Activated CD8-positive, alpha-beta memory T cell treated with anti-CD3 and anti-CD28 coated beads for 24 hours (primary cell): ENCODE results near the gene SELP.
"Not testable (repeated sequence)": the region's sequence is repeated elsewhere in the genome, so short reads cannot be mapped to it uniquely, and the experiment has no call there.

ENCODE experiments used
- DNase-seq: peaks from one replicate; pipeline ENCODE4 v3.0.0-alpha.2; 2020

SELP gene

DNA sequence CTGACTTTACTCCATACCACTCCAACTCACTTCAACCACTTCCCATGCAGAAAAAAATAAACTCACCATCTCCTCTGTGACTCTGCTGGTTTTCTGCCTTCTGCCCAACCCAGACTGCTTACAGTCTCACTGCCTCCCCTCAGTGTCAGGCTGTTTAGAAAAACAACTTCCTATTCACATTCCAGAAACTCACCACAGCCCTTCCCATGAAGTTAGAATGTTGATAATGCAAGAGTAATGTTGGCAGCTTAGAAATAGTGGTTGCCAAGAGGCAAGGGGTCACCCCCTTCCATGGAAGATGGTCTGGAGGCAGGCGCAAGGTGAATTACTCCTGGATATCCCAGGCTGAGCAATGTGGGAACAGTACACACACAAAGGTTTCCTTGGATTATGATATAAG is at the start of gene SELP:
Gene SELP (minus strand): TSS at position 119 of the 400 bp plus-strand sequence. CDS start 50 bp downstream, at position 69.
- no peak for DNase-seq

DNA sequence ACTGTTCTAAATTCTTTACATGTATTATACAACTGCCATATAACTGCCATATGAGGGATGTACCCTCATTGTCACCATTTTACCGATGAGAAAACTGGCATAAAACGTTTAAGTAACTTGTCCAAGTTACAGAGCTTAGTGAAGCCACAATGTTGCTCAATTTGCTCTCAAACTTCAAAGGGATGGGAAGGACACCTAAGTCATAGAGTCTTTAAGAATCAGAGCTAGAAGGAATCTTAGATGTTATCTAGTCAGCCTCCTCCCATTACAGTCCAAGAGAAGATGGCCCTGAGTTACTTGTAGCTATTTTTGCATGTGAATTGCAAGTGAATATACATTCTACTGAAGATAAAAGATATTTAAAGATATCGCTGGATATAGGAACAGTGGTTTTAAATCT is 49.8 kb upstream of the SELP start:
- DNase-seq = no peak

DNA sequence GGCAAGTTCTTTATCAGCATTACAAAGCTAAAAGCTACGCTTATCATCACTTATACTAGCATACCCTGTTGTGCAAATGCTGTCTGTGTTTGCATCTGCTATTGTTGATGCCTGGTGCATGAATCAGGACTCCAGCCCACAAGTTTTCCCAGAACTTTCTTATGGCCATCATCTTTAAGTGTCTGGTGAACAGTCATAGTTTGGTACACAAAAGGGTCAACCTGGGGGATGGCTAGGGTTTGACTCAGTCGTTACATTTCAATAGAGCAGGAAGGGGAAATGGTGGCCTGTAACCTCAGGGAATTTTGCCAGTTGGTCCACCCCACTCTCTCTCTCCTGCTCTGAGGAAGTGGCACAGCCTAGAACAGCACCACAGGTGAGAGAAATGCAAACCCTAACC is 46.1 kb upstream of the SELP start:
- no peak for DNase-seq

DNA sequence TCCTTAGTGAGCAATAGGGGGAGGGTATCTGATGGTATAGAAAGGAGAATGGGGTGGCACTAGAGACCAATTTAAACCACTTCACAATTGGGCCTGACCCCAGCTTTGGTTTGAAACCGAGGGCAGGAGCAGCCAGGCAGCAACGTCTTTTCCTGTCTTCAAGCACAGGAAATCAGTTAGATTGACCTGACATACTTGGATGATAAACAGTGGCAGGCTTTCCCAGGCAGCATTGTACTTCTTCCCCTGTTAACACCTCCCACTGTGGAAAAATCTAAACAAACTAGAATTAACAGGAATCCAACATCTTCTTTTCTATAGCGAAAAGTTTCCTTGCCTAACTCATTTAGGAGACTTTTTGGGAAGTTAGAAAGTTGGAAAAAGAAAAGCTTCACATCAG is 40.9 kb upstream of the SELP start:
- DNase-seq = no peak

DNA sequence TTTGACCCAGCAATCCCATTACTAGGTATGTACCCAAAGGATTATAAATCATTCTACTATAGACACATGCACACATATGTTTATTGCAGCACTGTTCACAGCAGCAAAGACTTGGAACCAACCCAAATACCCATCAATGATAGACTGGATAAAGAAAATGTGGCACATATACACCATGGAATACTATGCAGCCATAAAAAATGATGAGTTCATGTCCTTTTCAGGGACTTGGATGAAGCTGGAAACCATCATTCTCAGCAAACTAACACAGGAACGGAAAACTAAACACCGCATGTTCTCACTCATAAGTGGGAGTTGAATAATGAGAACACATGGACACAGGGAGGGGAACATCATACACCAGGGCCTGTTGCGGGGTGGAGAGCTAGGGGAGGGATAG is 40.3 kb upstream of the SELP start:
- not testable (repeated sequence) for DNase-seq

DNA sequence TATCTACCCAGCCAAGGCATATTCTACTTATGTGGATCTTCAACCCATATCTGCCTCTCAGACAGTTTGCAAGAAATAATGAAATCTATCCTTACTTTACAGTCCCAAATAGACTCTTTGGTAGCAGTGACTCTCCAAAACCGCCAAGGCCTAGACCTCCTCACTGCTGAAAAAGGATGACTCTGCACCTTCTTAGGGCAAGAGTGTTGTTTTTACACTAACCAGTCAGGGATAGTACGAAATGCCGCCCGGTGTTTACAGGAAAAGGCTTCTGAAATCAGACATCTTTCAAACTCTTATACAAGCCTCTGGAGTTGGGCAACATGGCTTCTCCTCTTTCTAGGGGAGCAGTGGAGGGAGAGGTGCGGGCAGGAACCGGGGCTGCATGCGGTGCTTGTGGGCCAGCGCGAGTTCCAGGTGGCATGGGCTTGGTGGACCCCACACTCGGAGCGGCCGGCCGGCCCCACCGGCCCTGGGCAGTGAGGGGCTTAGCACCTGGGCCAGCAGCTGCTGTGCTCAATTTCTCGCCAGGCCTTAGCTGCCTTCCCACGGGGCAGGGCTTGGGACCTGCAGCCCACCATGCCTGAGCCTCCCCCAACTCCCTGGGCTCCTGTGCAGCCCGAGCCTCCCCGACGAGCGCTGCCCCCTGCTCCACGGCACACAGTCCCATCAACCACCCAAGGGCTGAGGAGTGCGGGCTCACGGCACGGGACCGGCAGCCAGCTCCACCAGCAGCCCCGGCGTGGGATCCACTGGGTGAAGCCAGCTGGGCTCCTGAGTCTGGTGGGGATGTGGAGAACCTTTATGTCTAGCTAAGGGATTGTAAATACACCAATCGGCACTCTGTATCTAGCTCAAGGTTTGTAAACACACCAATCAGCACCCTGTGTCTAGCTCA is 38.0 kb upstream of the SELP start:
- not testable (repeated sequence) for DNase-seq

DNA sequence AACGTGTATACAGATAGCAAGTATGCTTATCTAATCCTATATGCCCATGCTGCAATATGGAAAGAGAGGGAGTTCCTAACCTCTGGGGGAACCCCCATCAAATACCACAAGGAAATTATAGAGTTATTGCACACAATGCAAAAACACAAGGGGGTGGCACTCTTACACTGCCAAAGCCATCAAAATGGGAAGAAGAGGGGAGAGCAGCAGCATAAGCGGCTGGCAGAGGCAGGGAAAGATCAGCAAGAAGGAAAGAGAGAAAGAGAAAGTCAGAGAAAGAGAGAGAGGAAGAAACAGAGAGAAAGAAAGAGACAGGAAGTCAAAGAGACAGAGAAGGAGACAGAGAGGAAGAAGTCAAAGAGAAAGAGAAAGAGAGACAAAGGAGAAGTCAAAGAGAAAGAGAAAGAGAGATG is 37.3 kb upstream of the SELP start:
- not testable (repeated sequence) for DNase-seq

DNA sequence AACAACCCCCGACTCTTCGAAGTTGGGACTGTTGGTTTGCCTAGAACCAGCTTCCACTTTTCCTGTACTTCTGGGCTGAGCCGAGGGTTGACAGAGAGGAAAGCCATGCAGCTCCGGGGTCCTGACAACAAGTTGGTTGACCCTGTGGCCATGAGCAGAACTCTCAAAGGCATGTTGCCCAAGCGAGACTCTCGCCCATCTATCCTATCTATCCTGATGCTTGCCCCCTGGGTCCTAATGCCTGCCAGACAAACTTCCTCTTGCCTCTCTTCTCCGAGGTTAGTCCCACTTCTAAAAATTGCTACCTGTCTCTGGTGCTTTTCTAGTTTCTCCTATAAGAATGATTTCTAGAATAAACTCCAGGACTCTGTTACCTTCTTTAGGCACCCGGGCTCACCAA is 32.8 kb upstream of the SELP start:
- DNase-seq = not testable (repeated sequence)

DNA sequence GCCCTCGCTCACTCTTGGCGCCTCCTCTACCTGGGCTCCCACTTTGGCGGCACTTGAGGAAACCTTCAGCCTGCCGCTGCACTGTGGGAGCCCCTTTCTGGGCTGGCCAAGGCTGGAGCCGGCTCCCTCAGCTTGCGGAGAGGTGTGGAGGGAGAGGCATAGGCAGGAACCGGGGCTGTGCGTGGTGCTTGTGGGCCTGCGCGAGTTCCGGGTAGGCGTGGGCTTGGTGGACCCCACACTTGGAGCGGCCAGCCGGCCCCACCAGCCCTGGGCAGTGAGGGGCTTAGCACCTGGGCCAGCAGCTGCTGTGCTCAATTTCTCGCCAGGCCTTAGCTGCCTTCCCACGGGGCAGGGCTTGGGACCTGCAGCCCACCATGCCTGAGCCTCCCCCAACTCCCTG is 31.1 kb upstream of the SELP start:
- DNase-seq = not testable (repeated sequence)

DNA sequence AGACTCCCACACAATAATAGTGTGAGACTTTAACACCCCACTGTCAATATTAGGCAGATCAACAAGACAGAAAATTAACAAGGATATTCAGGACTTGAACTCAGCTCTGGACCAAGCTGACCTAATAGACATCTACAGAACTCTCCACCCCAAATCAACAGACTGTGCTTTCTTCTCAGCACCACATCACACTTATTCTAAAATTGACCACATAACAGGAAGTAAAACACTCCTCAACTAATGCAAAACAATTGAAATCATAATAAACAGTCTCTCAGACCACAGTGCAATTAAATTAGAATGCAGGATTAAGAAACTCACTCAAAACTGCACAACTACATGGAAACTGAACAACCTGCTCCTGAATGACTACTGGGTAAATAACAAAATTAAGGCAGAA is 28.9 kb upstream of the SELP start:
- DNase-seq = not testable (repeated sequence)

DNA sequence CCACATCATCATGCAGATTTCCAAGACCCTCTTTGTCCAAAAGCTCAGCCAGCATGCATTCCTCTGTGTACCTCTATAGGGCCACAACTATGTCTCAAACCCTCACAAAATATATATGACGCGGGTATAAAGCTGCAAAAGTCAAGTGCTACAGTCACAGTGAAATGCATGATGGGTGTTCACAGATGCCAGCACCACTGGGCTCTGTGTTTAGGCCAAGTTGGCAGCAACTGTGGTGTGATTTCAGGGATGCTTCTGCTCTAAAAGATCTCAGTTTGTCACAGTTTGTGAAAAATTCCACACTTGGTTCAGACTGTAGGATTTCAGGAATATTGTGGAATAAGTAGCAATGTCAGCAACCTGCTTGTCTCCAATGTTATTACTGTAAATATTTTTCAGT is 23.9 kb upstream of the SELP start:
- DNase-seq = no peak

DNA sequence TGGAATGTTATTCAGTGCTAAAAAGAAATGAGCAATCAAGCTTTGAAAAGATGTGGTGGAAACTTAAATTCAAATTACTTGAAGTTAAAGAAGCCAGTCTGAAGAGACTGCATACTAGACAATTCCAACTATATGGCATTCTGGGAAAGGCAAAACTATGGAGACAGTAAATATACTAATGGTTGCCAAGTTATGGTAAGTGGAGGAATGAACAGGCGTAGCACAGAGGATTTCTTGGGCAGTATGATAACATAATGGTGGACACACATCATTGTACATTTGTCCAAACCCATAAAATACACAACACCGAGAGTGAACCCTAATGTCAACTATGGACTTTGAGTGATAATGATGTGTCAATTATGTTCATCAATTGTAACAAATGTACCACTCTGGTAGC is 21.1 kb upstream of the SELP start:
- DNase-seq = no peak

DNA sequence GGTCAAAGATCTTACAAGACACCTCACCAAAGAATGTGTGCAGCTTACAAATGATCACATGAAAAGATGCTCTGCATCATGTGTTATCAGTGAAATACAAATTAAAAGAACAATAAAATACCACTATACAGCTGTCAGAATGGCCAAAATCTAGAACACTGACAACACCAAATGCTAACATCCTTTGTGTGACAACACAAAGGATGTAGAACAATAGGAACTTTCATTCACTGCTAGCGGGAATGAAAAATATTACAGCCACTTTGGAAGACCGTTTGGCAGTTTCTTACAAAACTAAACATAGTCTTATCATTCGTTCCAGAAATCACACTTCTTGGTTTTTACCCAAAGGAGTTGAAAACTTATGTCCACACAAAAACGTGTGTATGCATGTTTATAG is 20.6 kb upstream of the SELP start:
- no peak for DNase-seq

DNA sequence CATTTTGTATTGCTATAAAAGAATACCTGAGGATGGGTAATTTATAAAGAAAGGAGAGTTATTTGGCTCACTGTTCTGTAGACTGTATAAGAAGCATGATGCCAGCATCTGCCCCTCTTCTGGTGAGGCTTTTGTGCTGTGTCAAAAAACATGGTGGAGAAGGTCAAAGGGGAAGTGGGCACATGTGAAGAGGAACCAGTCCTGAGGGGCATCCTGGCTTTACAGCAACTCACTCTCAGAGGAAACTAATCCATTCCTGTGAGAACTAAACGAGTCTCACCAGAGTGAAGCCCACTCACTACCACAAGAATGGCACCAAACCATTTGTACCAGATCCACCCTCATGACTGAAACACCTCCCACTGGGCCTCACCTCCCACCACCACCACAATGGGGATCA is 18.8 kb upstream of the SELP start:
- no peak for DNase-seq

DNA sequence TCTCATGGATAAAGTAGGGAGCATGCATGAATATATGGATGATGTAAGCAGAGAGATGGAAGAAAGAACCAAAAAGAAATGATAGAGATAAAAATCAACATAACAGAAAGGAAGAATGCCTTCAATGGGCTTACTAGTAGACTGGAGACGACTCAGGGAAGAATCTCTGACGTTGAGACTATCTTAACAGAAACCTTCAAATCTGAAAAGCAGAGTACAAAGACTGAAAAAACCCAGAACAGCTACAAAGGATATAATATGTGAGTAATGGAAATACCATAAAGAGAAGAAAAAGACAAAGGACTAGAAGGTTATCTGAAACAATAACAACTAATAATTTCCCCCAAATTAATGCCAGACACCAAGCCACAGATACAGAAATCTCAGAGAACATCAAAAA is 18.3 kb upstream of the SELP start:
- DNase-seq = no peak

DNA sequence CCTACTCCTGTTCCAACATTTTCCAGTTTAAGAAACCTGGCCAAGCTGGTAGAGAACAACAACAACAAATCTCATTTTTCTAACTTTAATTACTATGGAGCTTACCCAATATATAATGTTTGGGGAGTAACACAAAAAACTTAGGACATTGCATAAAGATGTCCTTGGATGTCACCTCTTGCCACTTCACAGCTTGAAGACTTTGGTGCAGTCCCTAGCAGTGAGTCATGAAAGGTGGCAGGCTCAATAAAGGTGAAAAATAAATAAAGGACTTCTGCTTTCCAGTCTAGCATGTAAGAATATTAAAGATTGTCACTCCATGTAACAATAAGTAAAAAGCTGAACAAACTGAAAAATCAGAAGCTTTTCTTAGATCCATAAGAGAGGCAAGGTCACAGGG is 17.6 kb upstream of the SELP start:
- no peak for DNase-seq

DNA sequence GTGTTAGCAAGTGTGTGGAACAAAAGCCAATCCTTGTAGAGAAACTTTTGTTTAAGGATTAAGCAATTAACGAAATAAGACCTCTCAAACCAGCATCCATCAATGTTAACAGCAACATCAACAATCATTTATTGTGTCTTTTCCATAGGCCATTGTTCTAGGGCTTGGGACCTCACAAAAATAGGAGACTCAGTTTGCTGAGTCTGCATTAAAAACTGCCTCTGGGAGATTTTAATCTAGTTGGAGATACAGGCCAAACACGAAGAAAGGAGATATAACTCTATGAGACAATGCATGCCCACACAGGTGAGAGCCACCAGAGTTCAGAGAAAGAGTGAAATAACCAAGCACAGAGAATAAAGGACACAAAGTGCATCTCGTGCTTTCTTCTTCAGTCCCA is 14.4 kb upstream of the SELP start:
- DNase-seq = no peak

DNA sequence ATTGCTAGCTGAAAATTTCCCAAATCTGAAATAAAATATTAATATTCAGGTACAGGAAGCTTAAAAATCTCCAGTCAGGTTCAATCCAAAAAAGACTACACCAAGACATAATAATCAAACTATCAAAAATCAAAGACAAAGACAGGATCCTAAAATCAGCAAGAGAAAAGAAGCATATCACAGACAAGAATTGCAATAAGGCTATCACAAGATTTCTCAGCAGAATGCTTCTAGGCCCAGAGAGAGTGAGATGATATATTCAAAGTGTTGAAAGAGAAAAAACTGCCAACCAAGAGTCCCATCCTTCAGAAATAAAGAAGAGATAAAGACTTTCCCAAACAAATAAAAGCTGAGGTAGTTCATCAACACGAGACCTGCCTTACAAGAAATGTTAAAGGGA is 5.0 kb upstream of the SELP start:
- no peak for DNase-seq

DNA sequence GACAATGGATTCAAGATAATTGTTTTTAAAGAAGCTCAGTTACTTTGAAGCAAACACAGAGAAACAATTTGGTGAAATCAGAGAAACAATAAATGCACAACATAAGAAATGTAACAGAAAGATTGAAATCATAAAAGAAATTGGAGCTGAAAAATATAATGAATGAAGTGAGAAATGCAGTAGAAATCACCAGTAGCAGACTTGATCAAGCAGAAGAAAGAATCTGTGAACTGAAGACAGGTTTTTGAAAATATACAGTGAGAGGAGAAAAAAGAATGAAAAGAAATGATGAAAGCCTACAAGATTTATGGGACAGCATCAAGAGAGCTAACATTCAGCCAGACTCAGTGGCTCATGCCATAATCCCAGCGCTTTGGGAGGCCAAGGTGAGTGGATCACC is 4.2 kb upstream of the SELP start:
- no peak for DNase-seq

DNA sequence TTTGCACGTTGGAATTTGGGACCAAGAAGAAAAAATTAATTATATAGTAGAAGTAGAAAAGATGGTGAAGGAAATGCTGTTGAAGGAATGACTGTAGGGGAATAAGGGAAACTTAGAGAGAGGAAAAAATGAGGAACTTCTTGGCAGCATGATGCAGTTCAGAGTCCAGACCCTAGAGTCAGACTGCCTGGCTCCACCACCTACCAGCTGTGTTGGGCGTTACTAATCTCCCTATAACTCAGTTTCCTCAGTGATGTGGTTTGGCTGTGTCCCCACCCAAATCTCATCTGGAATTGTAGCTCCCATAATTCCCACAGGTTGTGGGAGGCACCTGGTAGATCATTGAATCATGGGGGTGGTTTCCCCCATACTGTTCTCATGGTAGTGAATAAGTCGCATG is 1.3 kb upstream of the SELP start:
- DNase-seq = no peak

DNA sequence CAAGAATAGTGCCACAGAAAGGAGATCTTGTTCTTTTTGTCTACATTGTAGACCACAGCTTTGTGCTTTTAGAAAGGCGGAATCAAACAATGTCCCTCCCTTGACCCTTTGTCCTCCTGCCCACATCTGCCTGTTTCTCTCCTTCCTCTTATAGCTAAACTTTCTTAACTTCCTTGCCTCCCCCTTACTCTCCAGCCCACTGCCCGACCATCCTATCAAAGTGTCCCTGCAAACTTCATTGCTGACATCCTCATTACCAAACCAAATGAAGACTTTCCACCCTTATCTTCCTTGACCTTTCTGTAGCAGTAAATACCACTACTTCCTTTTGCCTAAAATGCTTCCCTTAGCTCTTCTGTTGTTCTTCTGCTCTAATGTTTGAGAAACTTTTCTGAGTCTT is 5.0 kb downstream of the SELP start:
- no peak for DNase-seq

DNA sequence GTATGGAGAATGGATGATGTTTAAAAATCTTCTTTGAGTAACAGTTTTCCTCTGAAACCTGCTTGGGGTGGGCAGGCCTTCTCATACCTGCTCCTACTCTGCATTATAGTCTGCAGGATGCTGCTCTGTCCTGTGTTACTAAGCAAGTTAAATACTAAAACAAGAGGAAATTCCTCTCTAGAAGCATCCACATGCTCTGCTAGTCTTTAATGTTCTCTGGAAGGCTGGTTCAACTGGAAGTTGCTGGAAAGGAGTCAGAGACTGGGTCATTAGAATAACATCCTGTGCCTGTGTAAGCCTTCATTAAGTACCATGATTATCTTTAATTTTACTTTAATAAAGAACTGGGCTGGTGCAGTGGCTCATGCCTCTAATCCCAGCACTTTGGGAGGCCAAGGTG is 5.8 kb downstream of the SELP start:
- DNase-seq = no peak

DNA sequence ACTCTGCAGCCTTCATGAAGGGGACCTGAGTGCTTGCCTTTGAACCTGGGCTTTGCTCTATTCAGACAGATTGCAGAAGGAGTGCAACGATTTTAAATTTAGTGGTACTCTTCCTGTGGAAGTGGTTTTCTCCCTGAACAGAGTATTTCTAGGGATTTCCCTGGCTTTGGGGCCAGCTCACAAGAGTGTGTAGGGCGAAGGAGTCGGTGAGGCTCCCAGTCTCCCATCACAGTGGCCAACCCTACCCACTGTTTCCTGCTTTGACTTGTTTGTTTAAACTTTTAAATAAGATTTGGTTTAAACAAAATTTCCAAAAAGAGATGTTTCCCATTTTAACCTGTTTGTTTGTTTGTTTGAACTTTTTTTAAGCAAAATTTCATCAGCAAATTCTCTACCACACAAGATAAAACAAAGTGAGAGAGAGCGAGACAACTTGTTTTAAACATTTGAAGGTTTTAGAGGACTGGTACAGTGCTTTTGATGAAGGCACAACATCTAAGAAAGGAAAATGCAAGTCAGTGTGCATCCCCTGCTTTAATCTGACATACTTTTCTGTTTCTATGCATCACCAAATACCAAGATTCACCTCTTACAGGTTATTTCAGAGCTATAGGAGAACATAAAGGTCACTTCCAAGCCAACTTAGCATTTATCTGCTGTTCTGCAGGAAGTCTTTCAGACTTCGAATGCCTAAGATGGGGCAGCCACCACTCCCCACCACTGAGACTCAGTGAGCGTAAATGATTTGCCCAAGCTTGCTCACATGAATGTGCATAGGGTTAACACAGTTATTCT is 6.6 kb downstream of the SELP start:
- DNase-seq = no peak

DNA sequence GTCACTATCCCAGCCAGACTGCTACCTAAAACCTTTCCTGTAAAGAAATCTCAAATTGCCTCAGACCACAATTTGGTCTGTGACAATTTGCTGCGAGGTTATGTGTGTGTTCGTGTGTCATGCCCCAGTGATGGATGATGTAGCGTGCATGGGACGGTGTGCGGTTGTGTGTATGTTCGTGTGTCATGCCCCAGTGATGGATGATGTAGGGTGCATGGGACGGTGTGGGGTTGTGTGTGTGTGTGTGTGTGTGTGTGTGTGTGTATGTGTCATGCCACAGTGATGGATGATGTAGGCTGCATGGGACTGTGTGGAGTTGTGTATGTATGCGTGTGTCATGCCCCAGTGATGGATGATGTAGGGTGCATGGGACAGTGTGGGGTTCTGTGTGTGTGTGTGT is 9.4 kb downstream of the SELP start:
- no peak for DNase-seq
